Endothelial cell of umbilical vein (primary cell): ENCODE measurements around the gene PUM2.

ENCODE experiments used
- CTCF ChIP-seq, 2 donors: IDR thresholded peaks; 1 replicate in 1 of 2; 2 replicates in 1 of 2; pipeline ENCODE4 v1.5.1; 2011; ENCODE audit warnings: low read length in 2 of 2, mild to moderate bottlenecking in 2 of 2, moderate library complexity in 2 of 2, control low read depth in 1 of 2, inconsistent platforms in 1 of 2, low read depth in 1 of 2; ENCODE audit not compliant: insufficient read depth in 1 of 2; ENCODE audit errors: extremely low read depth in 1 of 2
- EZH2 ChIP-seq: IDR thresholded peaks from 2 replicates; pipeline ENCODE4 v1.6.1; 2012; ENCODE audit warnings: borderline replicate concordance, low read depth, mild to moderate bottlenecking, moderate library complexity, low read length, inconsistent platforms; ENCODE audit not compliant: severe bottlenecking
- POLR2A ChIP-seq: IDR thresholded peaks from 2 replicates; pipeline ENCODE4 v1.6.1; 2012; ENCODE audit warnings: low read depth, mild to moderate bottlenecking, control low read depth, low read length

GRCh38 chr2:20291106-20291564, 59.5 kb downstream of the PUM2 start:
- TF ChIP-seq CTCF (IDR thresholded peaks at IDR 0.05; ENCODE audit: extremely low read depth in 1 of 2, insufficient read depth in 1 of 2, low read depth in 1 of 2, low read length in 2 of 2) (peak; percentile 67 to 72), POLR2A (no peak), EZH2 (no peak)
